ENCODE results near the gene MEF2C. TPM values are rescaled to one million over a fixed set of nuclear protein-coding genes. Genes with fewer than 3 reads are reported as not detected.

Gene MEF2C
- polyA plus RNA-seq, 1 donor from 2014 or later: 30.2 TPM

DNA sequence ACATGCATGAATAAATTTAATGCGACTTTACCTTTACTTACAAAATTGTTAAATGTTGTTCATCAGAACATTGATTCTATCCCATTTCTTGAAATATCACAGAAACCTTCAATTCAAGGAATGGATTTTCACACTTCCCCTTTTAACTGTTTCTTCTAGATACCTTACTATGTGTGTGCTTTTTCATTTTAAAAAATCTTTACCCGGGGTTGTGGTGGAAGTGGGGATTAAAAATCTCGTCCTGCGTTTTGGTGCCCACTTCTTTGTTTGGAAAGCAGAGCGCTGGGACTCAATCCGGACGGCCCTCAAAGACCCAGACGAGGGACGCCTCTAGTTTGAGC, 5.8 kb upstream of the MEF2C start:
- Histone ChIP-seq H3K4me3 (ENCODE audit: low read length) (peak overlapping the region; percentile 65), H2AFZ (ENCODE audit: low read depth, low read length) (no peak overlapping the region), H4K20me1 (ENCODE audit: insufficient read depth) (no peaks in the 10 kb centered on the region), H3K27me3 (ENCODE audit: insufficient read depth, low read depth, low read length) (peaks cover 63% of the 10 kb centered on the region), H3K36me3 (ENCODE audit: insufficient read depth, low read length) (no peaks in the 10 kb centered on the region), H3K79me2 (replicated peaks; ENCODE audit: insufficient read depth, low read length) (no peaks in the 10 kb centered on the region), H3F3A (ENCODE audit: insufficient read depth, low read length, poor library complexity, severe bottlenecking) (no peaks in the 10 kb centered on the region), H3K27ac (ENCODE audit: low read length) (no peak overlapping the region), H3K9ac (ENCODE audit: low read length) (peak overlapping the region; percentile 37), H3K9me3 (ENCODE audit: low read length) (no peaks in the 10 kb centered on the region), H3K9me2 (ENCODE audit: insufficient read depth, low read length) (no peaks in the 10 kb centered on the region), H3K4me2 (ENCODE audit: low read length) (peak overlapping the region; percentile 63)
- TF ChIP-seq, protein P1, sequence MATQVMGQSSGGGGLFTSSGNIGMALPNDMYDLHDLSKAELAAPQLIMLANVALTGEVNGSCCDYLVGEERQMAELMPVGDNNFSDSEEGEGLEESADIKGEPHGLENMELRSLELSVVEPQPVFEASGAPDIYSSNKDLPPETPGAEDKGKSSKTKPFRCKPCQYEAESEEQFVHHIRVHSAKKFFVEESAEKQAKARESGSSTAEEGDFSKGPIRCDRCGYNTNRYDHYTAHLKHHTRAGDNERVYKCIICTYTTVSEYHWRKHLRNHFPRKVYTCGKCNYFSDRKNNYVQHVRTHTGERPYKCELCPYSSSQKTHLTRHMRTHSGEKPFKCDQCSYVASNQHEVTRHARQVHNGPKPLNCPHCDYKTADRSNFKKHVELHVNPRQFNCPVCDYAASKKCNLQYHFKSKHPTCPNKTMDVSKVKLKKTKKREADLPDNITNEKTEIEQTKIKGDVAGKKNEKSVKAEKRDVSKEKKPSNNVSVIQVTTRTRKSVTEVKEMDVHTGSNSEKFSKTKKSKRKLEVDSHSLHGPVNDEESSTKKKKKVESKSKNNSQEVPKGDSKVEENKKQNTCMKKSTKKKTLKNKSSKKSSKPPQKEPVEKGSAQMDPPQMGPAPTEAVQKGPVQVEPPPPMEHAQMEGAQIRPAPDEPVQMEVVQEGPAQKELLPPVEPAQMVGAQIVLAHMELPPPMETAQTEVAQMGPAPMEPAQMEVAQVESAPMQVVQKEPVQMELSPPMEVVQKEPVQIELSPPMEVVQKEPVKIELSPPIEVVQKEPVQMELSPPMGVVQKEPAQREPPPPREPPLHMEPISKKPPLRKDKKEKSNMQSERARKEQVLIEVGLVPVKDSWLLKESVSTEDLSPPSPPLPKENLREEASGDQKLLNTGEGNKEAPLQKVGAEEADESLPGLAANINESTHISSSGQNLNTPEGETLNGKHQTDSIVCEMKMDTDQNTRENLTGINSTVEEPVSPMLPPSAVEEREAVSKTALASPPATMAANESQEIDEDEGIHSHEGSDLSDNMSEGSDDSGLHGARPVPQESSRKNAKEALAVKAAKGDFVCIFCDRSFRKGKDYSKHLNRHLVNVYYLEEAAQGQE (IDR thresholded peaks at IDR 0.05; ENCODE audit: borderline replicate concordance): no peak
- TF ChIP-seq, protein P2, sequence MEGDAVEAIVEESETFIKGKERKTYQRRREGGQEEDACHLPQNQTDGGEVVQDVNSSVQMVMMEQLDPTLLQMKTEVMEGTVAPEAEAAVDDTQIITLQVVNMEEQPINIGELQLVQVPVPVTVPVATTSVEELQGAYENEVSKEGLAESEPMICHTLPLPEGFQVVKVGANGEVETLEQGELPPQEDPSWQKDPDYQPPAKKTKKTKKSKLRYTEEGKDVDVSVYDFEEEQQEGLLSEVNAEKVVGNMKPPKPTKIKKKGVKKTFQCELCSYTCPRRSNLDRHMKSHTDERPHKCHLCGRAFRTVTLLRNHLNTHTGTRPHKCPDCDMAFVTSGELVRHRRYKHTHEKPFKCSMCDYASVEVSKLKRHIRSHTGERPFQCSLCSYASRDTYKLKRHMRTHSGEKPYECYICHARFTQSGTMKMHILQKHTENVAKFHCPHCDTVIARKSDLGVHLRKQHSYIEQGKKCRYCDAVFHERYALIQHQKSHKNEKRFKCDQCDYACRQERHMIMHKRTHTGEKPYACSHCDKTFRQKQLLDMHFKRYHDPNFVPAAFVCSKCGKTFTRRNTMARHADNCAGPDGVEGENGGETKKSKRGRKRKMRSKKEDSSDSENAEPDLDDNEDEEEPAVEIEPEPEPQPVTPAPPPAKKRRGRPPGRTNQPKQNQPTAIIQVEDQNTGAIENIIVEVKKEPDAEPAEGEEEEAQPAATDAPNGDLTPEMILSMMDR (IDR thresholded peaks at IDR 0.05; ENCODE audit: poor library complexity, severe bottlenecking): no peak
- TF ChIP-seq TAF1 (IDR thresholded peaks at IDR 0.05; ENCODE audit: low read depth) (no peak), SMC3 (conservative IDR thresholded peaks at IDR 0.05; ENCODE audit: poor library complexity) (no peak), EZH2 (IDR thresholded peaks at IDR 0.05; ENCODE audit: borderline replicate concordance, insufficient read depth, low read length, poor library complexity, severe bottlenecking) (no peak), MXI1 (conservative IDR thresholded peaks at IDR 0.05; ENCODE audit: poor library complexity, severe bottlenecking) (no peak), POLR2AphosphoS5 (IDR thresholded peaks at IDR 0.05) (no peak), EP300 (conservative IDR thresholded peaks at IDR 0.05; ENCODE audit: poor library complexity, severe bottlenecking) (no peak), RAD21 (conservative IDR thresholded peaks at IDR 0.05) (no peak)

DNA sequence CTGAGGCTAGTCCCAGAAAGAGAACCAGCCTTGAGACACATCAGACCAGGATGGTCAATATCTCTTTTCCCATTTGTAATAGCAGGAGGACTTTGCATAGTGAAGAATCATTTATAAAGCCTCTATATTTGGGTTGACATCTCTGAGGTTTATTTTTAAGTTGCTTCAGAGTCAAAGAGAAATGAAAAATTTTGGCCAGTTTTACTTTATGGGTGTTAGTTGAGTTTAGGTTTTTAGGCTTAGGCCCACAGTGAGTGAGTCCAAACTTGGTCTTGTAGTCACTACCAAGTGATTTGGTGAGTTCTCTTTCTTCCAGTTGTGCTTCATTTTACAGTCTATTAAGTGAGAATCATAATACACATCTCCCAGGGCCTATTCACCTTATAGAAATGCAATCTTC, 5.3 kb upstream of the MEF2C start:
- Histone ChIP-seq H3K27ac (ENCODE audit: low read length) (no peak overlapping the region), H2AFZ (ENCODE audit: low read depth, low read length) (no peak overlapping the region), H3K9ac (ENCODE audit: low read length) (no peak overlapping the region), H3K9me2 (ENCODE audit: insufficient read depth, low read length) (no peaks in the 10 kb centered on the region), H3K27me3 (ENCODE audit: insufficient read depth, low read depth, low read length) (peaks cover 63% of the 10 kb centered on the region), H3K9me3 (ENCODE audit: low read length) (no peaks in the 10 kb centered on the region), H3K4me2 (ENCODE audit: low read length) (no peak overlapping the region), H4K20me1 (ENCODE audit: insufficient read depth) (no peaks in the 10 kb centered on the region), H3K4me3 (ENCODE audit: low read length) (no peak overlapping the region), H3F3A (ENCODE audit: insufficient read depth, low read length, poor library complexity, severe bottlenecking) (no peaks in the 10 kb centered on the region), H3K36me3 (ENCODE audit: insufficient read depth, low read length) (no peaks in the 10 kb centered on the region), H3K79me2 (replicated peaks; ENCODE audit: insufficient read depth, low read length) (no peaks in the 10 kb centered on the region)
- TF ChIP-seq TAF1 (IDR thresholded peaks at IDR 0.05; ENCODE audit: low read depth): no peak
- TF ChIP-seq RAD21 (conservative IDR thresholded peaks at IDR 0.05): no peak
- TF ChIP-seq MXI1 (conservative IDR thresholded peaks at IDR 0.05; ENCODE audit: poor library complexity, severe bottlenecking): no peak
- TF ChIP-seq, protein P2 (IDR thresholded peaks at IDR 0.05; ENCODE audit: poor library complexity, severe bottlenecking): no peak
- TF ChIP-seq EP300 (conservative IDR thresholded peaks at IDR 0.05; ENCODE audit: poor library complexity, severe bottlenecking): no peak
- TF ChIP-seq, protein P1 (IDR thresholded peaks at IDR 0.05; ENCODE audit: borderline replicate concordance): no peak
- no peak for TF ChIP-seq POLR2AphosphoS5 (IDR thresholded peaks at IDR 0.05)
- TF ChIP-seq EZH2 (IDR thresholded peaks at IDR 0.05; ENCODE audit: borderline replicate concordance, insufficient read depth, low read length, poor library complexity, severe bottlenecking): no peak
